A204.1 (cell line): Measurements from ENCODE around the gene DSEL.

Experiments
- FAIRE-seq: peaks from 2 replicates; lab custom pipeline; 2012; peaks lifted over from hg19 to GRCh38; lab: Jason Lieb, UNC

The DSEL gene

DNA sequence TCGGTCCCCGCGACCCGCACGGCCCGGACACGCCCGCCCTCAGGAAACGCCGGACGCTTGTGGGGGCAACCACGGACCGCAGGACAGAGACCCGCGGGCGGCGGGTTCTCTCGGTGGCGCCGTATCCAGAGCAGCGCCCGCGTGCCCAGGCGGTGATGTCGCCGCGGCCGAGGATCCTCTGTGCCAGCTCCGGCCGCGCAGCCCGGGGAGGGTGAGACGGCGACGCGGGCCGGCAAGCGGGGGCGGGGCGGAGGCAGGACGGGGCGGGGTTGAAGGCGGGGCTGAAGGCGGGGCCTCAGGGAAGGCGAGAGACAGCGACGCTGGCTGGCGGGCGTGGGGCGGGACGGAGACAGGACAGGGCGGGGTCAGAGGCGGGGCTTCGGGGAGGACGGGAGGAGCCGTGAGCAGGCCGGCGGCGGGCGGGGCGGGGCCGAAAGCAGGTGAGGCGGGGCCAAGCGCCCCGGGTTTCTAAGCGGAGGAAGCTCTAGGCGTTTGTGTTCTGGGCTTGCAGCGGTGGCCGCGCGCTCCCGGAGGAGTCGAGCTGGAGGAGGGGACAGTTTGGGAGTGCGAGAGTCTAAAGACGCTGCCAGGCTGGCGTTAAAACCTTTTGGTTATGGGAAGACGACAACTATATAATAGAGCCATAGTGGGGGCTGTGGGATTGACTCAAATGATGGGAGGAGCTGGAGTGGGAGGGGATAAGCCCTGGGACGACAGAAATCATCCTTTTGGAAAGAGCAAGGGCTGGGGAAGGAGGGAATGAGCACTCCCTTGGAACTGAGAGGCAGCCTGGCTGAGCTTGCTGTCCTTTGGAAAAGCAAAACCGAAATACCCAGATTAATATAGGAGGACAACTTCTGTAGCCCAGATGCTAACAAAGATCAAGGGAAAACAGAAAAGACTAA is at the start of gene DSEL:
DSEL (minus strand) TSS at position 182 of the 905 bp plus-strand sequence. CDS start 2,112 bp downstream, outside the sequence.
- FAIRE-seq = no peak

DNA sequence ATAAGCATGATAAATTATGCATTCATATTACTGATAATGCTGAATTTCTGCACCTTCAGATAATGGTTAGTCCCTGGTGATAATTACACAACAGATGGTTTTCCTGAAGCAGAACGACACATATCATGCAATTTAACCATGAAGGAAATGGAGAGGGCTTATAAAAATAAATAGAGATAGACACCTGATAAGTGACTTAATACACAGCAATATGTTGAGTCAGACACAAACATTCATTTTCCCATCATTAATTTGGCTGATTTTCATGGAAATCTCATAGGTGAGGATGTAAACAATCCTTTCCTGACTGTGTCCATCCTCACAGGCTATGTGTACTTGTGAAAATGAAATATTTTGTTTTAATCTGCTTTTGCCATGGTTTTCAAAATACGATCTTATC is 36.9 kb upstream of the DSEL start:
- FAIRE-seq = no peak

GRCh38 chr18:67550872-67551520 is 34.5 kb upstream of the DSEL start:
- no peak for FAIRE-seq

DNA sequence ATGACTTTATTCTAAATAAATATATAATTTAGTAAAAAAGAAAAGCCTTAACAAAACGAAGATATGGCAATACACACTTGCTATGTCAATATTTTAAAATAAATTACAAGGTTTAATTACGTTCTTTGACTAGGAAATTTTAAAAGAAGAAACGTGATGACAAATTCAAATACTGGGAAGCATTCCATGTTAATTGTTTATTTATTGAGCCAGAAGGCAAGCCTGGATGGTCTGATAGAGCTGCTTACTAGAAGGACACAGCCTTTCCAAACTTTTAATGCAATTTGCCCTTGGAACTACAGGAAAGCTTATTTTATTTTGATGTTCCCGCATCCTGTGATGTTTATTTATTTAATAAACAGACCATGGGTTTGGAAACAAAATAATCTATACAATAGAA is 33.4 kb upstream of the DSEL start:
- no peak for FAIRE-seq

DNA sequence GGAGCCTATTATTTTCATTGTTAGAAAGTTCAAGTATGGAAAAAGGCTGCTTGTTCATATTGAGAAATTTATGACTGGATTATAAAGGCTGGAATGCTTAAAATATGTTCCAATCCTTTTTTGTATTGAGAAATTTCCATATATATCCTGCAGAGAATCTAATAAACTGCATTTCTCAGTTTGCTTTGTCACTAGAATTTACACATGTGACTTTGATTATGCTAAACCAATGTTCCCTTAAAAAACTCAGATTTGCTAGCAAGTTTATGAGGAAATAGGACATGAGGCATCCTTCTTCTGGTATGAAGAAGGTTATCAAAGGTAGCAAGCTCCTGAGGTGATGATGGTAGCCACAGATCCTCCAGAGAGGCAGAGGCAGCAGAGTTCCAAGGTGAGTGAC is 29.2 kb upstream of the DSEL start:
- no peak for FAIRE-seq

- no peak for FAIRE-seq
Observed at GRCh38 chr18:67540559-67540958, 24.0 kb upstream of the DSEL start.

DNA sequence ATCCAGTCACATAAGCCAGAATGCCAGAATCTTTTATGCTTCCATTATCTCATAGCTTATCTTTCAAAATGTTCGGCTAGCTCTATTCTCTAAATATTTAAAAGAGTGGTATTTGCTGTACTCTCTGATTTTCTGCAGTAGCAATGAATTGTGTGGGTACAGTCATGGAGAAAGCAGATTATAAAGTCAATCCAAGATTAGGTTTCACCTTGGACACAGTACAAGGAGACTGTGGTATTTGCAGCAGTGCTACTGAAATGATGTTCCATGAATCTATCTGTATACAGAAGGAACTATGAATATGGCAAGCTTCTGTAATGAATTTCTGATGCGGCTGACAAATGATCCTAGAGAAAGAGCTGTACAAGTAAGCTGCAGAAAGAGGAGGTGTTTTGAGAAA is 15.4 kb upstream of the DSEL start:
- FAIRE-seq = no peak

GRCh38 chr18:67525328-67526099 is 9.0 kb upstream of the DSEL start:
- FAIRE-seq = peak; percentile 29

- FAIRE-seq = no peak
Observed at GRCh38 chr18:67520351-67520921, 3.9 kb upstream of the DSEL start.

DNA sequence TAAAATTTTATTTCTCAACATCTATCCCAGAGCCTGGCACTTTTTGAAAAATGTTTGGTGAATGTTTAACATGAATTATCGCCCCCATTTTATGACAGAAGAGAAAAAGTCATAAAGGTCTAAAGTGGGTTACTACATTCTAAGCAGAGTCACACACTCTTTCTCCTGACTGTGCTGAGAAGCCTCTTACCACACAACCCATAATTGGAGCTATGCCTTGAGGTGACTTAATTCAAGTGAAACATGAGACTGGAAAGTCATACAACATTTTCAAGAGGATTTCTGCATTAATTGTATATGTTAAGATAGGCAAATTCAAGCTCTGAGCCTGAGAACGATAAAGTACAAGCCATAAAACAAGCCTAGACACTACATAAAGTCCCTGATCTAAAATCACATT is 3.1 kb upstream of the DSEL start:
- FAIRE-seq = no peak

- no peak for FAIRE-seq
Observed at GRCh38 chr18:67518566-67518965, 2.0 kb upstream of the DSEL start.

DNA sequence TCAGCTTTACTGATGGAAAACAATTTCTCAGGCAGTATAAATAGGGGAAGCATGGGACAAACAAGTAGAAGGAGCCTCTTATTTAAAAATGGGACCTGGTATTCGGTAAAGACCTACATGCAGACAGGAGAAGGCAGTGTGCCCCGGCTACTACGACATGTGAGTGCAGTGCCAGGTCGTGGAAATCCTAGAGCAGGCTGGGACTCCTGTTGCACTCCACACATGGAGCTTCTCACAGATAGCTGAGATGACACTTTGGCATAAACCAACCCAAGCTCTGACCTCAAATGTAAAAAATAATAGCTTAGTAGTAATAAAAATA is 885 bp upstream of the DSEL start:
- FAIRE-seq = no peak

DNA sequence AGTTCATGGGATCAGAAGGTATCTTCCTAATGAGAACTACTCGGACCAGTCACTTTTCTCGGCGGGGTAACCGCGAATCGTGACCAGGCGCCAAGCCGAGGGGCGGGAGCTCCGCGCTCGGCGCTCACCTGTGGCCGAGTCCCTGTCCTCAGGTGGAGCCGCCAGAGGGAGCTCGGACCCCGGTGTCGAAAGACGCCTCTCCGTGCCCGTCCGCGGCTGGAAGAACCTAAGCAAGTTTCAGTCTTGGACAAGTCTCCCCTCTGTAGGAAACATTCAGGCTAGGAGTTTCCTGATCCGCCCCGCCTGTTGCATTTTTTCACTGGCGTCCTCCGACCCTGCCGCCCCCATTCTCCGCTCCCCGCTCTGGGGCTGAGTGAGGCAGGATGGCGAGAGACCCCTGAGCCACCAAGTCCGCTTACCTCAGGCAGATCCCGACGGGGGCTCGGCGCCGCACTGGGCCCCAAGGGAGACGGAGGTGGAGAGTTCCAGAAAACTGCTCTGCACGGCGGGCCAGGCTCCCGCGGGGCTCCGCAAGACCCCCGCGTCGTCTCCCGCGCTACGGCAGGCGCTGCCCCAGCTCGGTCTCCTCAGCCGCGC is 480 bp downstream of the DSEL start:
- no peak for FAIRE-seq

DNA sequence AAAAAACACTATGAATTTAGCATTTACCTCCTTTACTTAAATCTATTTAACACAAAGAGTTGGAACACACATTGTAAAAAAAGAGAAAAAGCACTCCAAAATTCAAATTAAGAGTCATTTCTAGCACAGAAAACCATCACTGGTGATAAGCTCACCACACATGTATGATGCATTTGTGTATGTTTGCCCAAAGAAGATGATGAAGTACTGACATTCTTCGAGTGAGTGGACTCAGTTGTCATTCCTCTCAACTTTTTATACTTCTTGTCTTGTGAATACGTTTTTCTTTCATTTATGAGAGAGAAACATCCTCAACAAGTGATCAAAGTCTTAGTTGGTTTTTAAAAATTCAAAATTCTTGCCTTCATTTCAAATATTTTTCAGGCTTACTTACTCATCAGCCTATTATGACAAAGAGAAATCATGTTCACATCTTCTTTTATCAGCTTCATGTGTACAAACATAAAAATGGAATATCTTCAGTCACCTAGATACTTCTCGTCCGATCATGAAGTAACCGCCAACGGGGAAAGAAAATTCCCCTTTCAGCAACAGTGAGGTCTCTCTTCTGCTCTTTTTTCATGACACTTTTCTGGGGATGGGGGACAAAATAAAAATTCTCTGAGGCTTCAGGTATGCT is 1.5 kb downstream of the DSEL start:
- FAIRE-seq = no peak

GRCh38 chr18:67514465-67514864 is 2.1 kb downstream of the DSEL start:
- no peak for FAIRE-seq

- FAIRE-seq = no peak
Observed at GRCh38 chr18:67513280-67513679, 3.2 kb downstream of the DSEL start.

DNA sequence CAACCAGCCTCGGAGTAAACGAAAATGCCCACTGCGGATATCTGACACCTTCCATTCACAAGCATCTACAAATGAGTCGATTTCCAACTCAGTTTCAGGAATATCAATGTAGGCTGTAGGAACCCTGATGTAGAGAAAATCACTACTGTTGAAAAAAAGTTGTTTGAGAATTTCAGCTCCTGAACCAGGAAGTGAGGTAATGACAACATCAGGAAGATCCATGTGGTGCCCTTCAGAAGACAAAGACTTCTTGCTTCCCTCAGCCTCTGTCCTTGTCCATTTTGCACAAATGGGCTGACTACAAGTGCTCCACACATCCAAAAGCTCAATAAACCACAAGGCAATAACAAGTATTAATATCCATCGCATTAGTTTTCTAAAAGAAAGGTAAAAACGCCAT is 4.7 kb downstream of the DSEL start:
- FAIRE-seq = no peak

DNA sequence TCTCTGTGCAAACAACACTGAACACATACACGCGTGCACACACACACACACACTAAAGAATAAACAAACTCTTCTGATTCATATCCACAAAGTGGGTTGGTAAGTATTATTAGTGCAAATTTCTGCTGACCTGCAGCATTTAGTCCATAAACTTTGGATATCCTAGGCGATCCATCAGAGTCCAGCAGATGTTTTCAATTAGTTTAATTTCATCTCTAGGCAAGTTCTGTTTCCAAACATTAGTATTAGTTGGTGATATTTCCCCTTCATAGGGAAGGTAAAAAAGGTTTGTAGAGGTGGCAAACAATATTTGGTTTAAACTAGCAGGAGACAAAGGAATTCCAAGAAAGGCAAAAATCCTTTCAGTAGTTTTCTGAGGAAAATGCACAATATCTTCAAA is 5.7 kb downstream of the DSEL start:
- no peak for FAIRE-seq

GRCh38 chr18:67509741-67510391 is 6.7 kb downstream of the DSEL start:
- FAIRE-seq = no peak

DNA sequence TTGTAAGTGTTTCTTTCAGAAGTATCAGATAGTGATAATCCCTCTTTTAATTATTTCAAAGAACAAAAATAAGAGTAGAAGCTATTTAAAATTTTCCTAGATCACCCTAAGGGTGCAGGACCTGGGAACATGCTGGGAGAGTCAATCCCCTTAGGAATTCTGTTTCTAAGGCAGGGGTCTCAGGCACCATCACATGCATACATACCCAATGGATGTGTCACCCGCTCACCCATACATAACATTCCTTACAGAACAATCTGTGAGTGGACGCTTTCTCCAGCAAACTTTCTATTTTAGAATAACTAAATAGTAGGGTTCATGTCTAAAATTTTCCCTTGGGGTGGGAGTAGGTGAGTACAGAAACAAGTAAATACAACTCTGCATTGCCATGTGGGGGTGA is 8.4 kb downstream of the DSEL start:
- FAIRE-seq = no peak

DNA sequence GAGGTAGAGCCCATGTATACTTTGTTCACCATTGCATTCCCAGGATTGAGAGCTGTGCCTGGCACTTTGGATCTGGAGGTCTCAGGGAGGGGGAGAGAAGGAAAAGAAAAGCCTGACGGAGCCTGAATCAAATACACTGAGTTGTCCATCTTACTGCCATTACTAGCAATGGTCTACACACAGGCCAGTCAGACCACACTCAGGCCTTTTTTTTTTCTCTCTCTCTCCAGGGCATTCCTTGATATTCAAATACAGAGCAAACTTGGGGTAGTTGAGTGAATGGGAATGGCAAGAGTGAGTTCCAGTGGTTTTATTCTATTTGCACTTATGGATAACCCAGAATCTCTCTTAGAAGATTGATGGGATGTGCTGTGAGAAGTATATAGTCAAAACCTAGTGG is 11.8 kb downstream of the DSEL start:
- no peak for FAIRE-seq
